NCI-H1048 (cell line): ENCODE measurements around the gene FBXL16.
"Not testable (repeated sequence)": the region's sequence is repeated elsewhere in the genome, so short reads cannot be mapped to it uniquely, and the experiment has no call there.

Experiments used
- DNase-seq: peaks from one replicate; lab custom pipeline; 2025; lab: John Stamatoyannopoulos, UW

Gene FBXL16

DNA sequence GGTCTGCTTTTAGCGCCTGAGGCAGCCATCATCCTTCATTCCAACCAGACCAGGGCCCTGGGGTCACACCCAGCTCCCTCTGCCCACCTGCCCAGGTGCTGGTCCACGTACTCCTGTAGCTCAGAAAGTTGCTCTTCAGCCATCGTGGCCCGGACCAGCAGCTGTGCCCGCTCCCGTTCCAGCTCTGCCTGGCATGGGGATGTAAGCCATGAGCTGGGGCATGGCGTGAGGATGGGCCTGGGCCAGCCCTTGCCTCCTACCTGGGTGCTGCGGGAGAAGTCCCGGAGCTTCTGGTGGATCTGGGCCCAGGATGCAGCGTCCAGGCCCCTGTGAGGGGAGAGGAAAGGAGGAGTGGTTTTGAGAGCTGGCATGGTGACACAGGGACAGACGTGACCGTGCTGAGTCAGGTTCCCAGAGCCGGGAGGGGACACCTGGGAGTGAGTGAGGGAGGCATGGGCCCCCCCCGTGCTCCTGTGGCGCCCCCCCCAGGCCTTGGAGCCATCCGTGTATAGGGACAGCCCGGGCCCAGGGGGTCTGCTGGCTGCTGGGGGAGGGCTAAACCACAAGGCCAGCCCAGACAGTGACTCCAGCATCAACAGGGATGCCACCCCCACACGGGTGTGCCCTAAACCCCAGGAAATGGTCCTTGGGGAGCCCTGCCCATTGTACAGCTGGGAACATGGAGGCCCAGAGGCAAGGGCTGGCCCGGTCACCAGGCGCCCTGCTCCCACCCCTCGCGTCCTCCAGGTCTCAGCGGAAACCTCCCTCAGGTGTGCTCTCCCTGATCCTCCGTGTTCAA lies 17.4 kb upstream of the FBXL16 start:
- DNase-seq: no peak

DNA sequence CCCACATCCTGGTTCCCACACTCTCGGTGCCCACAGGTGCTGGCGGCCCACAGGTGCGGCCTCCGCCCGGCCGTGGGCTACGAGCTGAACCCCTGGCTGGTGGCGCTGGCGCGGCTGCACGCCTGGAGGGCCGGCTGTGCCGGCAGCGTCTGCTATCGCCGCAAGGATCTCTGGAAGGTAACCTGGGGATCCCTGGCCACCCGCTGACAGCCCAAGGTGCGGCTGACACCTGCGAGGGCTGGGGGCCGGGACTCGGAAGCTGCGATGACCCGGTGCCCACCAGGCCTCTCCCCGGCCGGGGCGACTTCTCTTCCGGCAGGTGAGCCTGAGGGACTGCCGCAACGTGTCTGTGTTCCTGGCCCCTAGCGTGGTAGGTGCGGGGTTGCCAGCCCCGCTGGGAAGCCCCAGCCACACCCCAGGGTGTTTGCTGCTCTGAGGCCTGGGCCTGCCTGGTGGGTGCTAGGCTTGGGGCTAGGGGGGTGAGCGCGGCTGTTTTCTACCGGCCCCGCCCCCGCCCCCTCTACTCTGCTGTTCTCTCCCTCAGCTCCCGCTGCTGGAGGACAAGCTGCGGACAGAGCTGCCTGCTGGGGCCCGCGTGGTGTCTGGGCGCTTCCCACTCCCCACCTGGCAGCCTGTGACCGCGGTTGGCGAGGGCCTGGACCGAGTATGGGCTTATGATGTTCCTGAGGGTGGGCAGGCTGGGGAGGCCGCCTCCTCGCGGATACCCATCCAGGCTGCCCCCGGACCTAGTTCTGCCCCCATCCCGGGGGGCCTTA lies 16.4 kb upstream of the FBXL16 start:
- no peak for DNase-seq

DNA sequence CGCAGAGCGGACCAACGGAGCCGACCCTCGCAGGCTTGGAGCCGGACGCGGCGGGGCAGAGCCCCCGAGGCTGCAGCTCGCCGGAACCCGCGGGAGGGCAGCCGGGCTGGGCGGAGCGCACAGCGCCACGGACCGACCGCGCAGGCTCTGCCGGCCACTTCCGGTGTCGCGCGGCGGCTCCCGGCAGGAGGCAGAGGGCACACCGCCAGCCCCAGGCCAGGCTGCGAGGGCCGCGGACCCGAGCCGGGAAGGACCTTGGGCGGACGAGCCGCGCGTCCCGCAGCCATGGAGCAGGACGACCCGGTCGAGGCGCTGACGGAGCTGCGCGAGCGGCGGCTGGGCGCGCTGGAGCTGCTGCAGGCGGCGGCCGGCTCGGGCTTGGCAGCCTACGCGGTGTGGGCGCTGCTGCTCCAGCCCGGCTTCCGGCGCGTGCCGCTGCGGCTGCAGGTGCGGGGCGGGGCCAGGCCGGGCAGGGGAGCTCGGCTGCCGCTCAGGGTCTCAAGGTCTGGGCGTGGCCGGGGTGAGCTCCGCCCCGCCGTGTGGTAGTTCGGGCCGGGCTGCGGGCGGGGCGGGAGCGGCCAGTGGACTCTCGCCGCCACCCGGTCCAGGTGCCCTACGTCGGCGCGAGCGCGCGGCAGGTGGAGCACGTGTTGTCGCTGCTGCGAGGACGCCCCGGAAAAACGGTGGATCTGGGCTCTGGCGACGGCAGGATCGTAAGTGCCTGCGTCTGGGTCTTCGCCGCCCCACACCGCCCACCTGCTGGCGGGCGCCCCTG lies 15.6 kb upstream of the FBXL16 start, which contains the start of gene ANTKMT:
Gene ANTKMT (plus strand): TSS at position 157 of the 775 bp plus-strand sequence. CDS start 129 bp downstream, at position 286.
- peak; percentile 48 for DNase-seq

DNA sequence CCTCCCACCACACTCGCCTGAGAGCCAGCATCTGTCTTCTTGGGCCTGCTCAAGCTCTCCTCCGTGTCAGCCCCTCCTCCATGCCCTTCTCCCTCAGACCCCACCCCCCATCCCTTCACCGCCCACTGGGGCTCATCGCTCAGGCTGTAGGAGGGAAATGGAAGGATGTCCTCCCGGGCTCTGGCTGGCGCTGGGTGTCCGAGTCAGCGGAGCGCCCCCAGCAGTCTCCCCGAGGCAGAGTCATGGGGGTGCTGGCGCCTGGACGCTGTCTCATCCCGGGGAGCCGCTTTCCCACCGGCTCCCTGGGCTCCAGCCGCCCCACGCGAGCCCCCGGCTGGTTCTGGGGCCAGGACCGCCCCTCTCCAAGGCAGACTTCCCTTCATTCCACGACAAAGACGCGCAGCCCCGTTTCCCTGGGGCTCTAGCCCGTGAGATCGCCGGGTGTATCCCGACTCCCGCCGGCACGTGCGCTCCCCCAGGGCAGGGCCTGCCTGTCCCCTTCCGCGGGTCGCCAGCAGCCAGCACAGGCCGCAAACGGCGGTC lies 14.9 kb upstream of the FBXL16 start:
- DNase-seq: no peak

DNA sequence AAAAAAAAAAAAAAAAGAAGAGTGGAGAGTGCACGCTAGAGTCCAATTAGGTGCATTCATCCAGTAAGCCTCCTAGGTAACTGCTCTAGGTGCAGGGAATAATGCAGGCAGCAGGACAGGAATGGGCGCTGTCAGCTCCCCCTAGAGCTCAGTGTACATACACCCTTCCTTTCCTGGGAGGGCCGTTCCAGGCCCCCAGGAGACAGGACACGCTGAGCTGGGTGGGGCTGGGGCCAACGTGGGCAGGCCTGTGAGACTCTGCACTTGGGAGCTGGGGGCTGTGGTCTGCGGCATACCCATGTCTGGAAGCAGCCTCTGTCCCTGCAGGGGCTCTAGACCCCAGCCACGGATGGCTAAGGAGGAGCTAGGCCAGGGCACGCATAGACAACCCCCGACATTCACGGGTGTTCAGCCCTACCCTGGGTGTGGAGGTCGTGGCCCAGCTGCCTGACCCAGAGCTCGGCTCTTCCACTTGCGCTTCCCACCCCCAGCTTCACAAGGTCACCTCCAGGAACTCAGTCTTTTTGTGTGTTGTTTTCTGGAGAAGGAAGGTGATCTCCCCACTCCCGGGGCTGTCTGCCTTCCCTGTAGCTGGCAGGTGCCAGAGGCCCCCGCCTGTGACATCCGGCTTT lies 14.3 kb upstream of the FBXL16 start:
- no peak for DNase-seq

DNA sequence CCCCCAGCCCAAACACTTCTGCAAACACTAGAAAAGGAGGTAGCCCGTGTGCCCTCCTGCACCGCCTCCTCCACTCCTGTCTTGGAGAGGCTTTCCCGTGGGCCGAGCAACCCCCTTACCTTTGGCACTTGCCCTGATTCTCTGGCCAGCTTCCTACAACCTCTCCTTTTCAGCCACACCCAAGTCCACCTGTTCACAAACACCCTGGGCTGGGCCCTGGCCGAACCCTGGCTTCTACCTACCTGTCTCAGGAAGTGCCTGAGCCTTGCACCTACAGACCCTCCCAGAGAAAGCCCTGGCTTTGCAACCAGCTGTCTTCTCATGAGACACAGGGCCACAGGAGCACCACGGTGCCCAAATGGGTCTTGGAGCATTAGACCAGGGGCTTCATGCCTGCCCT lies 13.3 kb upstream of the FBXL16 start:
- DNase-seq: no peak

DNA sequence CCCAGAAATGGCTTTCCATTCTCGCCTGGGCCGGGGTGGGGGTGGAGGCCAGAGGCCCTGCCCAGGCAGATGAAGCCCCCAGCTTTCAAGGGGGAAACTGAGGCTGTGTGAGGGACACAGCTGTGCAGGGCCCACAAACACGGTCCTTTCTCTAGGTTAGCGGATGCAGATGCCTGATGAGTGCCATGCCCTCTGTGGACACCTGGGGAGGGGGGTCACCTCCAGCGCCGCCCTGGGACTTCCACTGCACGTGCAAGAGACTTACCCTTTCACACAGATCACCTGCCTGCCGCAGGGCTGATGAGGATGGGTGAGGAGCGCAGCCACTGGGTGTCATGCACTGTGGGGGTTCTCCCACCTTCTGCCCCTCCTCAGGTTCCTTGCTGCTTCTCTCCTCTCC lies 12.8 kb upstream of the FBXL16 start:
- no peak for DNase-seq

DNA sequence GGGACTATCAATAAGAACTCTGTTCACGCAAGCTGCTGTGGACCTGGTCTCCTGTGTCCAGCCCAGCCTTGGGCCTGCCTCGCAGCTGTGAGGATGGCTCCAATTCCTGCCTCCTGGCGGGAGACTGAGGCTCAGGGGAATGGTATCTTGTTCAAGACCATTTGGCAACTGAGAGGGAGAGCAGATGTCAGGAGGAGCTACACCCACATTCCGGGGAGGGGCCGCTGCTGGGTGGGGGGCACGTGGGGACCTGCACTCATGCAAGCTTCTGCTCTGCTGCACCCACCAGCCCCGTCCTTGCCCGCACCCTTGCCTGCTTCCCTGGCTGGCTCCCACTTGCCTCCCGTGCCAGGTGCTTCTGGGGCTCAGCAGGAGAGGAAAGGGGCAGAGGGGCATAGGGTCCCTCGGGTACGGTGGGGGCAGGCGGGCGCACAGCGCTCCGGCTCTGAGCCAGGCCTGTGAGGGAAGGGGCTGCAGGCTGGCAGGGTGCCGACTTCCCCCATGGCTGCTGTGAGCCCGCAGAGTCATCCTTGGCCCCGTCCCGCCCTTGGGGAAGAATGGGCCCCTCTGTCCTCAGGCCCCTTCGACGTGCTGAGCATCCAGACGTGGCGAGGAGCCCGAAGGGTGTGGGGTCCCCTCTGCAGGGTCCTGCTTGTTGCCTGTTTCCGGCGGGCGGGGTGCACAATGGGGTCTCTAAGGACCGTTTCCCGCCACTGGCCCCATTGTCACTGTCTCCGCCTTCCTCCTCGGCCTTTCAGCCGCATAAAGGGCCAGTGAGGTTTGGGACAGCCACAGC lies 12.0 kb upstream of the FBXL16 start:
- no peak for DNase-seq

DNA sequence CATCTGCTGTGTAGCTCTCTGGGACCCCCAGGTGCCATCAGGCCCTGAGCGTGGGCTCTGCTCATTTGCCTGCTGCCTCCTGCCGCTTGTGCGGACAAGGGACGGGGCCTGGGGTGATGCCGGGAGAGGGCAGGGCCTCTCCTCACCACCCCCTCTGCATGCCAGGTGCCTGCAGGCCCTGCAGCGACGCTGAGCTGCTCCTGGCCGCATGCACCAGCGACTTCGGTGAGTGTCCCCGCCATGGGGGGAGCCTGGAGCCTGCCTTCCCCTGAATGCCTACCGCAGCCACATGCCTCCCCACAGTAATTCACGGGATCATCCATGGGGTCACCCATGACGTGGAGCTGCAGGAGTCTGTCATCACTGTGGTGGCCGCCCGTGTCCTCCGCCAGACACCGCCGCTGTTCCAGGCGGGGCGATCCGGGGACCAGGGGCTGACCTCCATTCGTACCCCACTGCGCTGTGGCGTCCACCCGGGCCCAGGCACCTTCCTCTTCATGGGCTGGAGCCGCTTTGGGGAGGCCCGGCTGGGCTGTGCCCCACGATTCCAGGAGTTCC lies 11.2 kb upstream of the FBXL16 start:
- DNase-seq: no peak

DNA sequence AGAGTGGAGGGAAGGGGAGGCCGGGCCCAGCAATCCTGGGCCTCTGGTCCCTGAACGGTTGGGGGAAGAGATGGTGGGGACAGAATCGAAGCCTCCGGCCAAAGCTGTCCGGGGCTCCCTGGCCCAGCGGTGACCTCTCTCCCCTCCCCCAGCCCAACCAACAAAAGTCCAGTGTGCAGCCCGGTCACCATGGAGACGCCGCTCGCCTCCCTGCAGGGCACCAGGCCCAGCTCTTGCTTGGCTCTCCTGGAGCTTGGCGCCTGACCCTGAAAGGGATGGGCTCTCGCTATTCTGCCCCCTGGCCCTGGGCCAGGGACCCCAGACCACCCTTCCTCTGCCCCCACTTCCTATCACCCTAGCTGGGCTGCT lies 10.6 kb upstream of the FBXL16 start:
- DNase-seq: no peak

DNA sequence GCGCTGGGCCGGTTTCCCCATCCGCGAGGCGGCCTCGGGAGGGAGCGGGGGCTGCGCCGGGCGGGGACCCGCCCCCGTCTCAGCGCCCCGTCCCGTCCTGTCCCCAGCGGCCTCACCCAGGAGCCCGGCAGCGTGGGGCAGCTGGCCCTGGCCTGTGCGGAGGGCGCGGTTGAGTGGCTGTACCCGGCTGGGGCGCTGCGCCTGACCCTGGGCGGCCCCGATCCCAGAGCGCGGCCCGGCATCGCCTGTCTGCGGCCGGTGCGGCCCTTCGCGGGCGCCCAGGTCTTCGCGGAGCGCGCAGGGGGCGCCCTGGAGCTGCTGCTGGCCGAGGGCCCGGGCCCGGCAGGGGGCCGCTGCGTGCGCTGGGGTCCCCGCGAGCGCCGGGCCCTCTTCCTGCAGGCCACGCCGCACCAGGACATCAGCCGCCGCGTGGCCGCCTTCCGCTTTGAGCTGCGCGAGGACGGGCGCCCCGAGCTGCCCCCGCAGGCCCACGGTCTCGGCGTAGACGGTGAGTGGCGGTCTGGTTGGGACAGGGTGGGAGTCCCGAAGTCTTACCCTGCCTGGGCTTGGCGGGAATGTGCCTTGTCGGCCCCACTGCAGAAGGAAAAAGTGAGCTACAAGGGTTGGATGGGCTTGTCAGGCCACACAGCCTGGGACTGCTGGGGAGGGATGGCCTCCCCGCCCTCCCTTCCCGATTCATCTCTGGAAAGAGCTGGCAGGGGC lies 10.0 kb upstream of the FBXL16 start:
- no peak for DNase-seq

DNA sequence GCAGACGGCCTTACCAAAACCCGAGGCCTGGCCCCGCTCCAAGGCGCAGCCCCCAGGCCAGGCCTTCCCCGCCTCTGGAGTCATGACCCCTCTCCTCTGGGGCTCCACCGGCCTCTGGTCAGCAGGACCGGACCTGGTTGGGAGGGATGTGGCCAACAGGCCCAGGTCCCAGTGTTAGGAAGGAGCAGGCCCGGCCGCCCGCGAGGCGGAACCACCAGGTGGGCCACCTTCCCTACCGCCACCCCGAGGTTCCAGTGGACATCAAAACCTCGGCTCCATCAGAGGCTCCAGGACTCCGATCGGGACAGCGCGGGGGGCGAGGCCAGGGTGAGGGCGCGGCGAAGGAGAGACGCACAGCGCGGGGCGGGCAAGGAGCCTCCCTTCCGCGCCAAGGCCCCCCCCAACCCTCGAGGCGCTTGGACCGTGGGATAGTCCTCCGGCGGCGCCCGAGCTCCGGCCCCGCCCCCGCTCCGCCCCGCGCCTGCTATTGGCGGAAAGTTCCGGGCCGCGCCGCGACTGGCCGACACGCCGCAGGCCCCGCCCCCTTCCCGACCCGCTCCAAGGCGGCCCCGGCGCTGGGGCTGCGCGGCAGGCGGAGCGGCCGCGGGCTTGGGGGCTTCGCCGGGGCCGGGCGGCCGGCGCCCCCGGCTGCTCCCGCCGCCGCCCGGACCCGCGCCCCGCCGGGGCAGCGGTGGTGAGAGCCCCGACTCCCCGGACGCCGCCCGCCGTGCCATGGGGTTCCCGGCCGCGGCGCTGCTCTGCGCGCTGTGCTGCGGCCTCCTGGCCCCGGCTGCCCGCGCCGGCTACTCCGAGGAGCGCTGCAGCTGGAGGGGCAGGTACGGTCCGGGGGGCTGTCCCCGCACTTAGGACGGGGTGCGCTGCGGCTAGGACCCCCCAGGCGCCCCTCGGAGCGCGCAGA lies 9.2 kb upstream of the FBXL16 start, which contains the start of gene METRN:
Gene METRN (plus strand): TSS at position 561 of the 919 bp plus-strand sequence. CDS start 172 bp downstream, at position 733.
- DNase-seq: peak; percentile 14

DNA sequence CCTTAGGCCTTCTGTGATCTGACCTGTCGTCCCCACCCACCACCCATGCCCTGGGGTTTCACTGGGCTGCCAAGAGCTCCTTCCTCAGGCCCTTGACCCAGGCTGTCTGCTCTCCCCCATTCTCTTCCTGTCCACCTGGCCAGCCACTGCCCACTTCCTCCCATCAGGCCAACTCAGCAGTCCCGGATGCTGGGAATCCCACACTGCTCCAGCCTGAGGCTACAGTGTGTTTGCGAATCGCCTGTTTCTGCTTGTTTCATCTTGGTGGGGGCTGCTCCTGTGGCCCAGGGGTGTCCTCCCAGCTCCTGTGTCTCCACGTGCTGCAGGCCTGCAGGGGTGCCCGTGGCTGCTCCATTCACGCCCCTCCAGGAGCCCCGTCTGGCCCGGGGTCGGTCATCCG lies 8.5 kb upstream of the FBXL16 start:
- no peak for DNase-seq

DNA sequence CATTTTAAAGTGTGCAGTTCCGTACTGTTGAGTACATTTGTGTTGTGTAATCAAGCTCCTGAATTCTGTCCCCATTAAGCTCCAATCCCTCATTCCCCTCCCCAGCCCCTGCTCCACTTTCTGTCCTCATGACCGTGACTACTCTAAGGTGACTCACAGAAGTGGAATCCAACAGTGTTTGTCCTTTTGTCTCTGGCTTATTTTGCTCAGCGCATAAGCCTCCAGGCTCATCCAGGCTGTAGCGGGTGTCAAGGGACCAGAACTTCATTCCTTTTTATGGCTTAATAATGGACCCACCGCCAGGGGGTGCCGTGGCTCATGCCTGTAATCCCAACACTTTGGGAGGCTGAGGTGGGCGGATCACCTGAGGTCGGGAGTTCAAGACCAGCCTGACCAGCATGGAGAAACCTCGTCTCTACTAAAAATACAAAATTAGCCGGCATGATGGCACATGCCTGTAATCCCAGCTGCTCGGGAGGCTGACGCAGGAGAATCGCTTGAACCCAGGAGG lies 7.2 kb upstream of the FBXL16 start:
- DNase-seq: not testable (repeated sequence)

DNA sequence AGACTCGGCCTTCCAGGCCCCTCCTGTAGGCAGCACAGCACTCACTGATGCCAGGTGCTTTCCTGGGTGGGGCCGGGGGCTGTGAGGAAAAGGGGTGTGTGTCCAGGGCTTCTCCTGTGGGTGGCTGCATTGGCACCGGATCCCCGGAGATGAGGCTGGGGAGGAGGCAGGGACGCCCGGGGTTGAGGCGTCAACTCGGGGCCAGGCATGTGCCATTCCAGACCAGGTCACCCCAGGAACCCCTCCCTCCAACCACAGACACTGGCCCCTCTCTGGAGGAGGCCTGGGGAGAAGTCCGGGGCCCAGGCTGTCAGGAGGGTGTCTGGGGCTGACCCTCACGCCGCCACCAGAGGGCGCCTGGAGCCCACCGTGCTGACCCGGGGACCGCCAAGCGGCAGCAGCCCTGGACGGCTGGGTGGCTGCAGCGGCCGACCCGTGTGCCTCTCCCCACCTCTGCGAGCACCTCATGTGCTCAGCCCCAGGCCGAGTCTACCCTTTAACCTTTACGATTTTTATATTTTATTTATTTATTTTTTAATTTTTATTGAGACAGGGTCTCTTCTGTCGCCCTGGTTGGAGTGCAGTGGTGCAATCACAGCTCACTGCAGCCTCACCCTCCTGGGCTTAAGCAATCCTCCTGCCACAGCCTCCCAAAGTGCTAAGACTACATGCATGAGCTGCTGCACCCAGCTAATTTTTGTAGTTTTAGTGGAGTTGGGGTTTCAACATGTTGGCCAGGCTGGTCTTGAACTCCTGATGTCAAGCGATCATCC lies 6.1 kb upstream of the FBXL16 start:
- DNase-seq: no peak

DNA sequence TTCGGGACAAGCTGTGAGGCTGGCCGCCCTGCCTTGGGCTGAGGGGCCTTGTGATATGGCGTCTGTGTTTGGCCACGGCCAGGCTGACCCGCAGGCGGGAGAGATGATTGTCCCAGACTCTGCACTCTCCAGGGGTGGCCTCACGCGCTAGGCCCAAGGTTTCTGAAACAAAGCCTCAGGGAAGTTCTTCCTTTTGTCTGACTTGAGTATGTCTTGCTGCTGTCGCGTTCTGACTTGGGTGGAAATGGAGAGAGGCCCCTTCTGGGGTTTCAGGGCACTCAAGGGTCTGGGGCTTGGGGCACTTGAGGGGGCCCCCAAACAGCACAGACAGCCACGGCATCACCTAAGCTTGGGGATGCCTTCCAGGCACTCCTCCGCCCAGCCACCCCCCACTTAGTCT lies 5.5 kb upstream of the FBXL16 start:
- no peak for DNase-seq

DNA sequence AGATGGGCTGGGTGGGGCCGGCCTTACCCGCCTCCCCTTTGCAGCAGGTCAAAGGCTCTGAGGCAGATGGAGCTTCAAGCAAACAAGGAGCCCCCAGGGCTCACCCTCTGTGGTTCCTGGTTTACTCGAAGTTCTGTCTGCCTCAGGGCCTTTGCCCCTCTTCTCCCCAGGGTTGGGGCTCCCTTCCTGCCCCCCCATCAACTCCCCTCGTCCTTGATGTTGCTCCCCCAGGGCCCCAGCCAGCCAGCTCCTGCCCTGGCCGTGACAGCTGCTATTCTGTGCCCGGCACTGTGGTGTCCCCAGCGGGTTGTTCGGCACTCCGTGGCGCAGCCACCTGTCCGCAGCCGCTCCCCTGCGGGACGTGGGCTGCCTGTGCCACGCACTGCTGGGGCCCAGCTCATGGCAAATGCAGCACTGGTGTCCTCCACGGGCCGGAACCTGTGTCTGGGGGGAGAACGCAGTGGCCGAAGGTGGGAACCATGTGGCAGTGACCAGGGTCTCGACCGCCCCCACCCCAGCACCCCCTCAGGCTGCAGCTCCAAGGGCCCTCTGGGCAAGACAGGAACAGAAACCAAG lies 5.0 kb upstream of the FBXL16 start:
- no peak for DNase-seq
